ENCODE results near the gene AK6. TPM values are rescaled to one million over a fixed set of nuclear protein-coding genes. Genes with fewer than 3 reads are reported as not detected.

The AK6 gene
- total and polyA plus RNA-seq, 10 of the 15 experiments (the other 5 are each of a cell fraction or from before 2014, with no cell fraction given): 45.2 to 446 (median 86.6) TPM

GRCh38 chr5:69335341-69335935 lies 33.9 kb downstream of the AK6 start (continued):
- TF ChIP-seq EGR1 (IDR thresholded peaks at IDR 0.05; ENCODE audit: borderline replicate concordance in 1 of 2, low read depth in 2 of 2, low read length in 2 of 2): no peak

- ChIA-PET POLR2A (interaction anchor here (0.6 to 1.4 kb wide), 6 partner anchors 35 to 241 kb away, joined by 3 to 6 read pairs (median 4); partner anchors contain the start of genes AK6, RAD17, SLC30A5 and TAF9), SMC1A (ENCODE audit: uncharacterized antibody, unreplicated experiment) (interaction anchor here (0.7 to 2.3 kb wide), 6 partner anchors 11 to 291 kb away, joined by 3 to 10 read pairs (median 4); partner anchors contain the start of gene SLC30A5), RAD21 (ENCODE audit: unreplicated experiment) (interaction anchor here (0.6 to 3.3 kb wide), 7 partner anchors 40 to 241 kb away, joined by 3 to 31 read pairs (median 3); partner anchors contain the start of genes CCNB1, CDK7 and SLC30A5), CTCF (interaction anchor here (0.6 to 2.8 kb wide), 23 partner anchors 8 to 1170 kb away, joined by 3 to 14 read pairs (median 4); partner anchors contain the start of gene SLC30A5)
- H4K20me1 ChIP-seq (ENCODE audit: control insufficient read depth, insufficient read depth): no peaks in the 10 kb centered on the region
- FAIRE-seq (no peak), ATAC-seq (peak; percentile 84), DNase-seq (ENCODE audit: low read depth, low spot score) (no peak)
- no peaks in the 10 kb centered on the region for H3K27me3 ChIP-seq (replicated peaks in 1 of 2; ENCODE audit: control insufficient read depth in 2 of 2, insufficient read depth in 2 of 2, low read length in 1 of 2)
- peaks cover 2% of the 10 kb centered on the region for H3K79me2 ChIP-seq (ENCODE audit: control insufficient read depth, insufficient read depth, low read length)
- H3K27ac ChIP-seq (ENCODE audit: control insufficient read depth, insufficient read depth): no peak overlapping the region
- no TSS peak for BruUV-seq (replicated peaks)
- H3K4me2 ChIP-seq (ENCODE audit: control insufficient read depth, insufficient read depth): no peak overlapping the region
- in situ Hi-C loops (cut with MboI) (no loop called here), intact Hi-C loops (cut with micrococcal nuclease; ENCODE audit: unreplicated experiment) (loop anchor here (1.0 to 2.0 kb wide), 2 partner anchors 242 to 292 kb away; no protein-coding TSS in a partner anchor)
- peaks cover 3% of the 10 kb centered on the region; the same call in 1 of the 2 replicates for H3K4me1 ChIP-seq (ENCODE audit: control insufficient read depth, insufficient read depth, low read length)
- H2AFZ ChIP-seq (ENCODE audit: control insufficient read depth, low read depth, low read length): peak overlapping the region; percentile 39
- no peaks in the 10 kb centered on the region for H3K9me3 ChIP-seq (replicated peaks; ENCODE audit: control insufficient read depth, insufficient read depth, low read length)
- no peak overlapping the region for H3K4me3 ChIP-seq
- no peak overlapping the region for H3K9ac ChIP-seq (ENCODE audit: control insufficient read depth, insufficient read depth, low read length)
- H3K36me3 ChIP-seq (ENCODE audit: control insufficient read depth in 2 of 2, insufficient read depth in 2 of 2, low read length in 1 of 2): no peaks in the 10 kb centered on the region
- 9% methylated on average over 18 of the region's 18 CpGs for WGBS (ENCODE audit: insufficient coverage, insufficient replicate concordance, low lambda C conversion rate, missing lambda C conversion rate)
- TF ChIP-seq HDGF (IDR thresholded peaks at IDR 0.05) (0 out of 2 replicates have a peak, but pooled peaks have one; percentile 39), E2F4 (IDR thresholded peaks at IDR 0.05; ENCODE audit: low read depth, low read length) (no peak), RUNX3 (IDR thresholded peaks at IDR 0.05; ENCODE audit: low read length) (peak; percentile 57; the same call in 1 of the 2 replicates), GATAD2B (conservative IDR thresholded peaks at IDR 0.05; ENCODE audit: low read depth) (no peak), MYB (IDR thresholded peaks at IDR 0.05; ENCODE audit: borderline replicate concordance, low read depth, low read length) (no peak), SRF (IDR thresholded peaks at IDR 0.05; ENCODE audit: low read depth in 2 of 2, low read length in 2 of 2) (no peak), ETV6 (conservative IDR thresholded peaks at IDR 0.05 in 1 of 2, IDR thresholded peaks at IDR 0.05 in 1 of 2; ENCODE audit: borderline replicate concordance in 1 of 2, low read depth in 1 of 2) (no peak), NKRF (conservative IDR thresholded peaks at IDR 0.05) (no peak), LARP7 (IDR thresholded peaks at IDR 0.05) (no peak), EGR1 (IDR thresholded peaks at IDR 0.05; ENCODE audit: borderline replicate concordance in 1 of 2, low read depth in 2 of 2, low read length in 2 of 2) (0 out of 3 replicates have a peak, but pooled peaks of 1 of the 2 experiments have one; percentile 10), SMARCA5 (IDR thresholded peaks at IDR 0.05) (peak; percentile 46; the same call in 1 of the 2 replicates), CEBPZ (IDR thresholded peaks at IDR 0.05; ENCODE audit: low read depth, low read length) (no peak), CBFB (IDR thresholded peaks at IDR 0.05; ENCODE audit: low read depth) (no peak)
These were observed 34.5 kb downstream of the AK6 start for GRCh38 chr5:69334793-69335268.

Data from GM12878 (cell line).